GM23338 (cell line): ENCODE measurements around the gene TSPAN4. TPM values are rescaled to one million over a fixed set of nuclear protein-coding genes. Genes with fewer than 3 reads are reported as not detected.

ENCODE experiments used
- ATAC-seq: fragments of 200-7000 bp; cut with Tn5 transposase; 3 replicates; pipeline ENCODE4 v1.9.1; 2020
- DNase-seq: peaks from one replicate; pipeline ENCODE4 v3.0.0-alpha.2; 2015; ENCODE audit warnings: low spot score
- H2AFZ ChIP-seq: fragments of 200-600 bp; sonication (generic); 2 replicates; pipeline ENCODE4 v1.8.0; 2016; ENCODE audit warnings: antibody characterized with exemption, mild to moderate bottlenecking, moderate library complexity
- H3F3A ChIP-seq: fragments of 200-600 bp; sonication (generic); replicated peaks from 2 replicates; pipeline ENCODE4 v1.8.0; 2017; ENCODE audit warnings: antibody characterized with exemption, mixed run types, low read depth
- H3K27ac ChIP-seq: fragments of 200-600 bp; sonication (generic); 2 replicates; pipeline ENCODE4 v1.6.1; 2016; ENCODE audit warnings: low read depth
- H3K27me3 ChIP-seq: fragments of 200-600 bp; sonication (generic); 2 replicates; pipeline ENCODE4 v1.8.0; 2016; ENCODE audit warnings: mild to moderate bottlenecking, mixed run types, moderate library complexity; ENCODE audit not compliant: insufficient read depth
- H3K36me3 ChIP-seq: fragments of 200-600 bp; sonication (generic); 2 replicates; pipeline ENCODE4 v1.8.0; 2016; ENCODE audit warnings: mild to moderate bottlenecking; ENCODE audit not compliant: insufficient read depth
- H3K4me1 ChIP-seq: fragments of 200-600 bp; sonication (generic); 2 replicates; pipeline ENCODE4 v1.8.0; 2016; ENCODE audit warnings: mild to moderate bottlenecking, moderate library complexity; ENCODE audit not compliant: insufficient read depth
- H3K4me2 ChIP-seq: fragments of 200-600 bp; sonication (generic); 2 replicates; pipeline ENCODE4 v1.7.1; 2017; ENCODE audit warnings: mixed run types
- H3K4me3 ChIP-seq: fragments of 200-600 bp; sonication (generic); 2 replicates; pipeline ENCODE4 v1.6.1; 2016; ENCODE audit warnings: mixed run types
- H3K79me2 ChIP-seq: fragments of 200-600 bp; sonication (generic); replicated peaks from 2 replicates; pipeline ENCODE4 v1.8.0; 2017; ENCODE audit warnings: mild to moderate bottlenecking; ENCODE audit not compliant: insufficient read depth
- H3K9me2 ChIP-seq: fragments of 200-600 bp; sonication (generic); 2 replicates; pipeline ENCODE4 v1.8.0; 2017; ENCODE audit not compliant: insufficient read depth
- H4K20me1 ChIP-seq: fragments of 200-600 bp; sonication (generic); replicated peaks from 2 replicates; pipeline ENCODE4 v1.8.0; 2017; ENCODE audit warnings: mild to moderate bottlenecking; ENCODE audit not compliant: insufficient read depth
- H3K27ac Mint-ChIP-seq: 2 replicates; pipeline ENCODE4 v1.8.0; 2020; ENCODE audit warnings: inconsistent platforms, mild to moderate bottlenecking, moderate library complexity, mixed read lengths
- H3K27me3 Mint-ChIP-seq: 3 replicates; pipeline ENCODE4 v1.8.0; 2022; ENCODE audit warnings: low read depth, mild to moderate bottlenecking, moderate library complexity, mixed read lengths, inconsistent platforms; ENCODE audit not compliant: insufficient read depth, poor library complexity
- H3K36me3 Mint-ChIP-seq: 3 replicates; pipeline ENCODE4 v1.8.0; 2021; ENCODE audit warnings: low read depth, mild to moderate bottlenecking, inconsistent platforms, moderate library complexity, mixed read lengths
- H3K4me1 Mint-ChIP-seq: 3 replicates; pipeline ENCODE4 v1.8.0; 2020; ENCODE audit warnings: mild to moderate bottlenecking, inconsistent platforms, mixed read lengths
- H3K4me3 Mint-ChIP-seq: 3 replicates; pipeline ENCODE4 v1.8.0; 2021; ENCODE audit warnings: moderate library complexity, mild to moderate bottlenecking, inconsistent platforms, mixed read lengths
- H3K9me3 Mint-ChIP-seq: 3 replicates; pipeline ENCODE4 v1.8.0; 2020; ENCODE audit warnings: moderate library complexity, mild to moderate bottlenecking, inconsistent platforms, mixed read lengths
- CREB1 ChIP-seq: fragments of 250-450 bp; sonication (Bioruptor Pico); IDR thresholded peaks from 2 replicates; pipeline ENCODE4 v1.5.0; 2020; ENCODE audit warnings: low read depth, mild to moderate bottlenecking, moderate library complexity
- CTCF ChIP-seq, 2 experiments: fragments of 200-600 bp in 1 of 2; sonication (generic) in 1 of 2; conservative IDR thresholded peaks; 2 replicates each; pipeline versions ENCODE4 v1.5.1 to v1.6.1; 2016 to 2017; ENCODE audit warnings: antibody characterized with exemption in 2 of 2, low read depth in 2 of 2, mild to moderate bottlenecking in 2 of 2, moderate library complexity in 1 of 2
- ETS1 ChIP-seq: IDR thresholded peaks from 2 replicates; pipeline ENCODE4 v1.6.1; 2016; ENCODE audit warnings: antibody characterized with exemption
- EZH2 ChIP-seq: fragments of 200-600 bp; sonication (generic); IDR thresholded peaks from one replicate; pipeline ENCODE4 v1.8.0; 2017; ENCODE audit warnings: antibody characterized with exemption, mild to moderate bottlenecking, low read depth; ENCODE audit not compliant: unreplicated experiment
- EZH2phosphoT487 ChIP-seq: fragments of 200-600 bp; sonication (generic); IDR thresholded peaks from one replicate; pipeline ENCODE4 v1.8.1; 2018; ENCODE audit warnings: antibody characterized with exemption; ENCODE audit not compliant: unreplicated experiment
- JUNB ChIP-seq: IDR thresholded peaks from one replicate; pipeline ENCODE4 v1.6.1; 2016; ENCODE audit warnings: antibody characterized with exemption; ENCODE audit not compliant: unreplicated experiment
- NANOG ChIP-seq: IDR thresholded peaks from 2 replicates; pipeline ENCODE4 v1.6.1; 2016; ENCODE audit warnings: antibody characterized with exemption, borderline replicate concordance
- POLR2AphosphoS5 ChIP-seq: IDR thresholded peaks from 2 replicates; pipeline ENCODE4 v1.6.1; 2016; ENCODE audit warnings: antibody characterized with exemption, low read depth
- REST ChIP-seq: IDR thresholded peaks from one replicate; pipeline ENCODE4 v1.6.1; 2018; ENCODE audit warnings: antibody characterized with exemption; ENCODE audit not compliant: unreplicated experiment
- STAT1 ChIP-seq: IDR thresholded peaks from one replicate; pipeline ENCODE4 v1.6.1; 2016; ENCODE audit warnings: antibody characterized with exemption; ENCODE audit not compliant: unreplicated experiment
- ZNF114 ChIP-seq: fragments of 250-450 bp; sonication (Bioruptor Pico); IDR thresholded peaks from 2 replicates; pipeline ENCODE4 v1.5.0; 2020; ENCODE audit warnings: mild to moderate bottlenecking, moderate library complexity
- ZNF331 ChIP-seq: fragments of 250-450 bp; sonication (Bioruptor Pico); IDR thresholded peaks from 2 replicates; pipeline ENCODE4 v1.5.0; 2020; ENCODE audit warnings: low read depth, mild to moderate bottlenecking, moderate library complexity
- ZNF462 ChIP-seq: fragments of 250-450 bp; sonication (Bioruptor Pico); IDR thresholded peaks from 2 replicates; pipeline ENCODE4 v1.5.0; 2020; ENCODE audit warnings: mild to moderate bottlenecking, moderate library complexity
- polyA plus RNA-seq: library from polyadenylated mRNA; unstranded; fragments of >200 nt; fragmentation: Nextera tagmentation; extraction: Ambion mirVana; gene quantifications from 2 replicates; pipeline ENCODE4 v1.2.1, GENCODE V29; 2016
- total RNA-seq: library from RNA; depleted of rRNA; stranded (reverse); fragments of >200 nt; shearing (Covaris generic); gene quantifications from 2 replicates; pipeline ENCODE4 v1.2.3, GENCODE V29; 2014

Gene TSPAN4
- total and polyA plus RNA-seq, 2 experiments from 2014 or later, result 76.8 to 150 TPM

- Histone ChIP-seq H2AFZ (no peak overlapping the region), H3K79me2 (no peaks in the 10 kb centered on the region), H3K9me2 (no peaks in the 10 kb centered on the region), H3K4me1 (no peaks in the 10 kb centered on the region; the same call in 1 of the 2 replicates), H3K4me2 (no peak overlapping the region), H3K4me3 (no peak overlapping the region), H4K20me1 (0 out of 2 replicates have a peak, but pooled peaks cover 3% of the 10 kb centered on the region), H3K27ac (no peak overlapping the region), H3F3A (no peaks in the 10 kb centered on the region), H3K27me3 (no peaks in the 10 kb centered on the region), H3K36me3 (no peaks in the 10 kb centered on the region)
- Mint-ChIP-seq H3K36me3 (peaks cover 27% of the 10 kb centered on the region), H3K27me3 (peaks cover 18% of the 10 kb centered on the region), H3K9me3 (peaks cover 3% of the 10 kb centered on the region; the same call in 2 of the 3 replicates), H3K4me3 (no peak overlapping the region; the same call in 2 of the 3 replicates), H3K27ac (no peak overlapping the region), H3K4me1 (peaks cover 5% of the 10 kb centered on the region; the same call in 2 of the 3 replicates)
- no peak for DNase-seq
- ATAC-seq, result no peak
- TF ChIP-seq JUNB (no peak), ETS1 (no peak), STAT1 (no peak), ZNF462 (CRISPR knock-in tag) (no peak), POLR2AphosphoS5 (no peak), NANOG (no peak), EZH2phosphoT487 (no peak), ZNF331 (CRISPR knock-in tag) (no peak), CTCF (conservative IDR thresholded peaks at IDR 0.05; ENCODE audit: low read depth in 2 of 2) (no peak), REST (no peak), EZH2 (no peak), ZNF114 (CRISPR knock-in tag) (no peak), CREB1 (CRISPR knock-in tag) (no peak)
Observed at GRCh38 chr11:886568-886967, 43.9 kb downstream of the TSPAN4 start.
